GM12878 (cell line): Measurements from ENCODE around the gene LRTM2.

Experiments used
- KDM1A ChIP-seq: fragments of 200-600 bp; sonication (generic); IDR thresholded peaks from 2 replicates; pipeline ENCODE4 v1.6.1; 2016; ENCODE audit warnings: borderline replicate concordance
- TF ChIP-seq, protein P1 (sequence below), 3 experiments: IDR thresholded peaks in 2 of 3; conservative IDR thresholded peaks in 1 of 3; 2 replicates each; pipeline ENCODE4 v1.5.1; 2011; ENCODE audit warnings: low read depth in 3 of 3, low read length in 3 of 3, mild to moderate bottlenecking in 3 of 3, control low read depth in 2 of 3, moderate library complexity in 2 of 3, inconsistent platforms in 1 of 3, mixed read lengths in 1 of 3; ENCODE audit not compliant: control insufficient read depth in 2 of 3, insufficient read depth in 1 of 3; ENCODE audit errors: extremely low read depth in 1 of 3

DNA sequence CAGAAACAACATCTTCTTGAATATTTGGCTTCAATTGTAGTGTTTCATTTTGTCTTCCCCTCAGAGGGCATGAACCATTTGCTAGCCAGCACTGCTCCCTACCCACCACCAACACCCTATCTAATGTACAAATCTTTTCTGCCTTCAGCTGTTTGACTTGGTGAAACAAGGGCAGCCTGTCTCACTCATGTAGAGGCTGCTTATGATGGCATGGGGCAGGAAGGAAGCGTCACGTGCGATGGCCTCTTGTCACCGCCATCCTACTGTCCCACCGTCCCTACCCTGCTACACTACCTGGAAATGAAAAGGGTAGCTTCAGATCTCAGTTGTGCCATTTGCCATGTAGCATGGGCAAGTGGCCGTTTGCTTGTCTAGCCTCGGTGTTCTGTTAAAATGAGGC is 29.9 kb upstream of the LRTM2 start:
- TF ChIP-seq, protein P1, sequence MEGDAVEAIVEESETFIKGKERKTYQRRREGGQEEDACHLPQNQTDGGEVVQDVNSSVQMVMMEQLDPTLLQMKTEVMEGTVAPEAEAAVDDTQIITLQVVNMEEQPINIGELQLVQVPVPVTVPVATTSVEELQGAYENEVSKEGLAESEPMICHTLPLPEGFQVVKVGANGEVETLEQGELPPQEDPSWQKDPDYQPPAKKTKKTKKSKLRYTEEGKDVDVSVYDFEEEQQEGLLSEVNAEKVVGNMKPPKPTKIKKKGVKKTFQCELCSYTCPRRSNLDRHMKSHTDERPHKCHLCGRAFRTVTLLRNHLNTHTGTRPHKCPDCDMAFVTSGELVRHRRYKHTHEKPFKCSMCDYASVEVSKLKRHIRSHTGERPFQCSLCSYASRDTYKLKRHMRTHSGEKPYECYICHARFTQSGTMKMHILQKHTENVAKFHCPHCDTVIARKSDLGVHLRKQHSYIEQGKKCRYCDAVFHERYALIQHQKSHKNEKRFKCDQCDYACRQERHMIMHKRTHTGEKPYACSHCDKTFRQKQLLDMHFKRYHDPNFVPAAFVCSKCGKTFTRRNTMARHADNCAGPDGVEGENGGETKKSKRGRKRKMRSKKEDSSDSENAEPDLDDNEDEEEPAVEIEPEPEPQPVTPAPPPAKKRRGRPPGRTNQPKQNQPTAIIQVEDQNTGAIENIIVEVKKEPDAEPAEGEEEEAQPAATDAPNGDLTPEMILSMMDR (IDR thresholded peaks at IDR 0.05 in 2 of 3, conservative IDR thresholded peaks at IDR 0.05 in 1 of 3; ENCODE audit: control insufficient read depth in 2 of 3, extremely low read depth in 1 of 3, insufficient read depth in 1 of 3, low read depth in 3 of 3, low read length in 3 of 3) = no peak
- TF ChIP-seq KDM1A = no peak
